NCI-H510A treated with DMSO at 0.1 percent for 48 hours (cell line): Measurements from ENCODE around the gene TNRC6C.
A peak's percentile ranks its signal among the peaks of the same experiment; 100 is the strongest.
"Not testable (repeated sequence)": the region's sequence is repeated elsewhere in the genome, so short reads cannot be mapped to it uniquely, and the experiment has no call there.

ENCODE experiments used
- DNase-seq: peaks from one replicate; lab custom pipeline; 2025; lab: John Stamatoyannopoulos, UW

The TNRC6C gene

GRCh38 chr17:78113804-78114785, 155.6 kb downstream of the TNRC6C start:
- no peak for DNase-seq

GRCh38 chr17:78114831-78115723, 156.6 kb downstream of the TNRC6C start:
- DNase-seq: no peak

- not testable (repeated sequence) for DNase-seq
These were observed 157.3 kb downstream of the TNRC6C start for GRCh38 chr17:78115803-78116202.

GRCh38 chr17:78116411-78116810, 157.9 kb downstream of the TNRC6C start:
- DNase-seq: no peak

GRCh38 chr17:78117027-78117981, 158.8 kb downstream of the TNRC6C start:
- DNase-seq: peak; percentile 82

GRCh38 chr17:78118801-78119241, 160.3 kb downstream of the TNRC6C start:
- no peak for DNase-seq

- DNase-seq: no peak
These were observed 162.0 kb downstream of the TNRC6C start for GRCh38 chr17:78120537-78120936.

- DNase-seq: no peak
These were observed 162.7 kb downstream of the TNRC6C start for GRCh38 chr17:78120971-78121800.

GRCh38 chr17:78121801-78122215, 163.3 kb downstream of the TNRC6C start:
- DNase-seq: no peak

GRCh38 chr17:78122216-78122930, 163.9 kb downstream of the TNRC6C start:
- no peak for DNase-seq

- no peak for DNase-seq
These were observed 164.4 kb downstream of the TNRC6C start for GRCh38 chr17:78122931-78123249.

- DNase-seq: no peak
These were observed 164.9 kb downstream of the TNRC6C start for GRCh38 chr17:78123258-78123929.

GRCh38 chr17:78124081-78124835, 165.8 kb downstream of the TNRC6C start:
- DNase-seq: no peak

- DNase-seq: no peak
These were observed 166.3 kb downstream of the TNRC6C start for GRCh38 chr17:78124836-78125137.

- no peak for DNase-seq
These were observed 166.8 kb downstream of the TNRC6C start for GRCh38 chr17:78125138-78125913.

- DNase-seq: no peak
These were observed 167.7 kb downstream of the TNRC6C start for GRCh38 chr17:78125976-78126894.

- DNase-seq: no peak
These were observed 168.4 kb downstream of the TNRC6C start for GRCh38 chr17:78126895-78127238.
